Right lobe of liver (tissue), 6 donors: ENCODE data around the gene AHDC1. TPM values are rescaled to one million over a fixed set of nuclear protein-coding genes. Genes with fewer than 3 reads are reported as not detected.

ENCODE experiments used
- ATAC-seq, 4 donors: fragments of 200-7000 bp; cut with Tn5 transposase; one replicate each; pipeline ENCODE4 v1.9.1; 2020; ENCODE audit warnings: mild to moderate bottlenecking in 4 of 4, moderate library complexity in 4 of 4
- DNase-seq, 3 donors: peaks; one replicate each; pipeline ENCODE4 v3.0.0-alpha.2; 2020
- H3K27ac ChIP-seq, 3 donors: fragments of 200-600 bp; one replicate each; pipeline ENCODE4 v1.8.0; 2022
- H3K27me3 ChIP-seq, 2 donors: fragments of 200-600 bp; one replicate each; pipeline ENCODE4 v1.8.0; 2022
- H3K36me3 ChIP-seq, 4 donors: fragments of 200-600 bp; sonication (generic) in 1 of 4; one replicate each; pipeline versions ENCODE4 v1.5.1 to v1.8.0; 2017 to 2022; ENCODE audit warnings: control low read depth in 1 of 4
- H3K4me1 ChIP-seq, 4 donors: fragments of 200-600 bp; sonication (generic) in 1 of 4; one replicate each; pipeline versions ENCODE4 v1.5.1 to v1.8.0; 2017 to 2022; ENCODE audit warnings: control low read depth in 1 of 4
- H3K4me3 ChIP-seq, 3 donors: fragments of 200-600 bp; one replicate each; pipeline ENCODE4 v1.8.0; 2022
- H3K9me3 ChIP-seq, 4 donors: fragments of 200-600 bp; sonication (generic) in 1 of 4; one replicate each; pipeline versions ENCODE4 v1.5.1 to v1.8.0; 2017 to 2022; ENCODE audit warnings: control low read depth in 1 of 4
- CTCF ChIP-seq, 4 donors: fragments of 200-600 bp in 3 of 4; fragments of 450-650 bp in 1 of 4; IDR thresholded peaks; one replicate each; pipeline versions ENCODE4 v1.5.1 to v1.8.0; 2016 to 2022; ENCODE audit warnings: antibody characterized with exemption in 4 of 4, mild to moderate bottlenecking in 2 of 4
- POLR2A ChIP-seq: fragments of 450-650 bp; IDR thresholded peaks from one replicate; pipeline ENCODE4 v1.6.1; 2017; ENCODE audit warnings: antibody characterized with exemption, mild to moderate bottlenecking
- WGBS: methylation state at CpG from one replicate; pipeline ENCODE4 v1.1.6; 2018; ENCODE audit warnings: low coverage, low lambda C conversion rate; ENCODE audit not compliant: insufficient coverage; ENCODE audit errors: missing lambda C conversion rate; 5-methylcytosine and 5-hydroxymethylcytosine counted together
- intact Hi-C, 2 donors: fragments of 100-400 bp; cut with DNase I; formaldehyde crosslinking; loops; one replicate each; pipeline versions ENCODE4 v1.11.2 to v1.14.1; 2022
- total RNA-seq, 6 experiments: library from RNA; depleted of rRNA in 2 of 6; stranded (reverse); fragments of >200 nt in 2 of 6; fragmentation: NEBNext Ultra II Directional in 3 of 6; extraction: Animal tissue kit (Norgen Biotek cat#: 25700) in 3 of 6; gene quantifications; one replicate each; pipeline versions ENCODE4 v1.1.0 to v1.2.4, GENCODE V29; 2016 to 2023
- donor health status: DM: no; HTN: yes; CAD: no.
- donor health status: DM: no; HTN: no; CAD: no.
- donor health status: DM: no; HTN: no; CAD: no.
- donor health status: DM: no; HTN: yes; CAD: no.
- donor health status: DM: no; HTN: yes; CAD: no.

Gene AHDC1
- total RNA-seq, 6 experiments from 2014 or later = 5.5 to 21.3 (median 10.9) TPM

DNA sequence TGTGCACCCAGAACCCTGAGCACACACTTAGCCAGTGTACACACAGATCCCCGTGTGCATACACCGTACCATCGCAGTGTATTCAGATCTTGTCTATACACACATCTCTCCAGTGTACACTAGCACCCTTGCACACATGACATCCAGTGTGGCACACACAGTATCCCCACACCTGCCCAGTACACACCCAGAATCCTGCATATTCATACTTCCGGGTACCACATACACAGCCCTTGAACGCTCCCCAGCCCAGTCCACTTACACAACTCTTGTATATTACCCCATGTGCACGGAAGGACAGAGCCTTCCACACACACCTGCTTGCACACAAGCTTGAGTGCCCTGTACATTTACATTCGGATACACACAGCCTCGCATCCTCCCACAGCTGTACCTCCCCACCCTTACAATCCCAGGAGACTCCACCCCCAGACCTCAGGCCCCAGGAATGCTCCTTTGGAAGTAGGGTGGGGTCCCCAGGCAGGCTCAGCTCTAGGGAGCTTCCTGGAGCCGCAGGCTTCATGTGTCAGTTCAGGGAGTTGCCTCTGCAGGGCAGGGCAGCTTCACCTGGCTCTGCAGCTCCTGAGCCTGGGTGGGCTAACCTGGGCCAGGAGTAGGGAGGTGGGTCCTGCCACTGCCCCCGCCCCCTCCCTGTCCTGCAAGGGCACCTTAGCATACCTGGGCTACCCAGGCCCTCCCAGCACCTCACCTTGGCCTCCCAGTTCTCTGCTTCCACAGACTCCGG, 46.2 kb downstream of the AHDC1 start:
- H3K27ac ChIP-seq = peak overlapping the region; percentile 0 to 43 (median 6)
- H3K4me1 ChIP-seq = peaks cover 0 to 36% (median 5%) of the 10 kb centered on the region in 4 donors
- intact Hi-C loops = loop anchor here in 1 of 2 donors (5.0 to 10.0 kb wide), 2 partner anchors 40 to 107 kb away; no protein-coding TSS in a partner anchor

DNA sequence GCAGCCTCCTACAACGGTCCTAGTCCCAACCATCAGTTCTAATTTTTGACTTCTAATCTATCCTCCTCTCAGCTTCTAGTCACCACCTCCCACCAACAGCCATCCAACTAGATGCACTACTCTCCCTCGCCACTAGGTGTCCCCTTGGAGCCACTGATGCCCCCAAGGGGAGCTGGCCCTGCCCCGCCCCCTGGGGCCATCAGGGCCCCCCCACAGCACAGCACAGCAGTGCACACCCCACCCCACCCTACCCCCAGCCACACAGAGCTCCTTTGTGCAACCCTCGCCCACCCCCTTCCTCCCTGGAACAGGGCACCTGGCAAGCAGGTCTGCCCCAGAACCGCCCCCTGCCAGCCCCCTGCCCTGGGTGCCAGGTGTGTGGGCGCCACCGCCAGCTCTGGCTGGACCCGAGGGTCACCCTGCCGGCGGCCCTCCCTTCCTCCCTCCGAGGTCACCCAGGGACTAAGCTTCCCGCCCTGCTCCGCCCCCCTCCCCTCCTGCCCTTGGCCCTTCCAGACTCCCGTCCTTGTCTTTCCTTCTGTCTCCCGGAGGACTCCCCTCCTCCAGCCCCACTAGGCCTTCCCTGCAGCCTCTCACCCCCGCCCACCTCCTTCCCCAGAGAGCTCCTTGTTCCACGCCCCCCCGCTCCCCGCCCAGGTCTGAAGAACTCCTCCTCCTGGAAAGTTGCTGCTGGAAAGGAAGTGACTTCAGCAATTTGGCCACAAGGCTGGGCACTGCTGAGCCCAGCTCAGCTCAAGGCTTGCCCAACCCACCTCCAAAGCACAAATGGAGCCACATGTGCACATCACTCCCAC, 47.0 kb downstream of the AHDC1 start:
- Histone ChIP-seq H3K4me1 (peaks cover 0 to 28% (median 2%) of the 10 kb centered on the region in 4 donors), H3K9me3 (no peaks in the 10 kb centered on the region), H3K36me3 (peaks cover 0 to 6% (median 0%) of the 10 kb centered on the region in 4 donors), H3K4me3 (peak overlapping the region in 1 of 3 donors; percentile 31), H3K27me3 (no peaks in the 10 kb centered on the region), H3K27ac (peak overlapping the region; percentile 6 to 63 (median 43))
- DNase-seq (peak; percentile 81 to 88 (median 86)), ATAC-seq (peak; percentile 72 to 84 (median 74))
- intact Hi-C loops = loop anchor here in 1 of 2 donors (5.0 to 10.0 kb wide), 2 partner anchors 40 to 108 kb away; no protein-coding TSS in a partner anchor
- 4% methylated on average over 15 of the region's 19 CpGs for WGBS
- TF ChIP-seq POLR2A (peak; percentile 17), CTCF (IDR thresholded peaks at IDR 0.05) (peak; percentile 80 to 96 (median 92))

More for the DNA sequence above, 46.2 kb downstream of the AHDC1 start:
- TF ChIP-seq POLR2A (no peak), CTCF (IDR thresholded peaks at IDR 0.05) (no peak)
- 36% methylated on average over 3 of the region's 11 CpGs for WGBS
- Histone ChIP-seq H3K36me3 (peaks cover 0 to 3% (median 0%) of the 10 kb centered on the region in 4 donors), H3K27me3 (no peaks in the 10 kb centered on the region), H3K4me3 (no peak overlapping the region), H3K9me3 (no peaks in the 10 kb centered on the region)
- DNase-seq (no peak), ATAC-seq (no peak)

DNA sequence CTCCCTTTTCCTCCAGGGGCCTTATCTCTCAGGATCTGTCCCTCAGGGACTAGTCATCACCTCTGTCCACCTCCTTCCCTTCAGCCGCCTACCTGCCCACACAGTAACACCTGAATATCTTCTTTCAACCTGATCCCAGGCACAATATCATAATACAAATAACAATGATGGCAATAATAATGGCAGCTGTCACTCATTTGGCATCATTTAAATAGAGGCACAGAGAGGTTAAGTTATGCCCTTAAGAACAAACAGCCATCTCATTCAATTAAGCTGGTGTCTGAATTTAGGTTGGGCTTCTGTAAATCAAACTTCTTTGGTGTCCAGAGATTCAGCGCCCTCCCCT, 47.5 kb downstream of the AHDC1 start:
- intact Hi-C loops = loop anchor here in 1 of 2 donors (5.0 to 10.0 kb wide), 2 partner anchors 41 to 108 kb away; no protein-coding TSS in a partner anchor
- Histone ChIP-seq H3K27ac (peak overlapping the region in 2 of 3 donors; percentile 43), H3K27me3 (no peaks in the 10 kb centered on the region), H3K36me3 (peaks cover 0 to 7% (median under 1%) of the 10 kb centered on the region in 4 donors), H3K9me3 (no peaks in the 10 kb centered on the region), H3K4me3 (no peak overlapping the region), H3K4me1 (peaks cover 0 to 25% (median 0%) of the 10 kb centered on the region in 4 donors)
- TF ChIP-seq POLR2A (no peak), CTCF (IDR thresholded peaks at IDR 0.05) (no peak)
- 38% methylated on average over 2 of the region's 2 CpGs for WGBS
- no peak for ATAC-seq
- no peak for DNase-seq

DNA sequence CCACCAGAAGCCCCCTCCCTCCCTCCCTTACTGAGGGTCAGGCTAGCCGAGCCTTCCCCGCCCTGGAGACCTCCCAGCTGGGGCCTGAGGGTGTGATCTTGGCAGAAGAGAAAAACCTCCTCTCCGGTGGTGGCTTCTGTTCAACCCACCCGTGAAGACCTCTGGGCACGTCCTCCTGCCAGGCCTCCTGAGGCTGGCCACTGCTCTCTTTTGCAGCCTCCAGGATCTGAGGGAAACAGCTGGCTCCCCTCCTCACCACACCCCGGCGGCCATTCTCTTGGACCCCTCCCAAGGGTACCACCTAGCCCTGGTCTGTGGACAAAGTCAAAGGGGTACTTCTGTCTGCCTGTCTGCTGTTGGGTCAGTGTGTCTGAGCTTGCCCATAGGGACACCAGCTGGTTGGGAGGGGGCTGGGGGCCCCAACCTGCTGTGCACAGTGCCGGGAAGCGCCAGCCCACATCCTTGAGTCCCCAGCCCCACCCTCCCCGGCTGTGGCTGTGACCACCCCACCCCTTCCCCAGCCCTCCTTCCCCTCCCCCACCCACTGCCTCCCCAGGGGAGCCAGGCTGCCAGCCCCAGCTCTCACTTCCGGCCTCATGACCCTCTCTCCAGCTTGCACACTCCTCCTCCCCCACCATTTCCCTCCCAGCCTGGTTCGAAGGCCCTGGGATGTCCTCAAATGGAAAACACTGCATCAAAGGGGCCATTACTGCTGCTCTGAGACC, 48.1 kb downstream of the AHDC1 start:
- peak overlapping the region in 1 of 3 donors; percentile 43 for H3K27ac ChIP-seq

More for the DNA sequence above, 48.1 kb downstream of the AHDC1 start:
- Histone ChIP-seq H3K9me3 (no peaks in the 10 kb centered on the region), H3K36me3 (peaks cover 0 to 11% (median 2%) of the 10 kb centered on the region in 4 donors), H3K4me3 (no peak overlapping the region), H3K4me1 (peaks cover 0 to 25% (median 0%) of the 10 kb centered on the region in 4 donors), H3K27me3 (no peaks in the 10 kb centered on the region)
- ATAC-seq (no peak), DNase-seq (peak in 1 of 3 donors; percentile 37)
- TF ChIP-seq CTCF (IDR thresholded peaks at IDR 0.05) = no peak
- no peak for TF ChIP-seq POLR2A
- intact Hi-C loops = loop anchor here in 1 of 2 donors (5.0 to 10.0 kb wide), 2 partner anchors 41 to 109 kb away; no protein-coding TSS in a partner anchor
- WGBS = 31% methylated on average over 5 of the region's 12 CpGs
